Left colon (tissue), 2 donors: Measurements from ENCODE around the gene NOTUM. TPM values are rescaled to one million over a fixed set of nuclear protein-coding genes. Genes with fewer than 3 reads are reported as not detected.
"Not testable (repeated sequence)": the region's sequence is repeated elsewhere in the genome, so short reads cannot be mapped to it uniquely, and the experiment has no call there.

Experiments
- ATAC-seq: fragments of 200-7000 bp; cut with Tn5 transposase; one replicate; pipeline ENCODE4 v1.9.1; 2020; ENCODE audit warnings: mild to moderate bottlenecking, moderate library complexity
- DNase-seq, 2 donors: peaks; one replicate each; pipeline ENCODE4 v3.0.0-alpha.2; 2020
- intact Hi-C, 2 donors: fragments of 100-400 bp; cut with DNase I in 1 of 2; cut with micrococcal nuclease in 1 of 2; formaldehyde crosslinking; loops; one replicate each; pipeline versions ENCODE4 v1.11.2 to v1.14.0; 2022; cut with DNase I, micrococcal nuclease
- total RNA-seq, 2 donors: library from RNA; stranded (reverse); fragmentation: NEBNext Ultra II Directional; extraction: Animal tissue kit (Norgen Biotek cat#: 25700); gene quantifications; one replicate each; pipeline ENCODE4 v1.2.1, GENCODE V29; 2021
- donor health status: DM: no; HTN: no; CAD: no.
- donor health status: DM: yes; HTN: yes; CAD: no.

Gene NOTUM
- total RNA-seq, 2 donors from 2014 or later: not detected

GRCh38 chr17:81918832-81919545 is 42.0 kb downstream of the NOTUM start:
- intact Hi-C loops: no loop called here
- DNase-seq (peak; percentile 82 to 88), ATAC-seq (peak; percentile 82)

DNA sequence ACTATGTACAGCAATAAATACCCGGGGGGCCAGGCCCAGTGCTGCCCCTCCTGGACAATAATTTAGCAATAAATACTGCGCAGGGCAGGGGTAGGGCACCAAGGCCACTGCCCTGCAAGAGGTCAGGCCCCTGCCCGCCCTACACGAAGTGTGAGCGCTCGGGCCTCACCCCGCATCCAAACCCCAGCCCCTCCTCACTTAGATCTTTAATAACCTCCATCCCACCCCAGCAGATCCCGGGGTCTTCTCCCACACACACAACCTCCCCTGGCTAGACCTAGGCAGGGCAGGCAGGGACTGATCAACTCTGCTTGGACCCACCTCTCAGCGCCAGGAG is 42.7 kb downstream of the NOTUM start:
- intact Hi-C loops, DNase-seq: not testable (repeated sequence)
- peak; percentile 18 for ATAC-seq

DNA sequence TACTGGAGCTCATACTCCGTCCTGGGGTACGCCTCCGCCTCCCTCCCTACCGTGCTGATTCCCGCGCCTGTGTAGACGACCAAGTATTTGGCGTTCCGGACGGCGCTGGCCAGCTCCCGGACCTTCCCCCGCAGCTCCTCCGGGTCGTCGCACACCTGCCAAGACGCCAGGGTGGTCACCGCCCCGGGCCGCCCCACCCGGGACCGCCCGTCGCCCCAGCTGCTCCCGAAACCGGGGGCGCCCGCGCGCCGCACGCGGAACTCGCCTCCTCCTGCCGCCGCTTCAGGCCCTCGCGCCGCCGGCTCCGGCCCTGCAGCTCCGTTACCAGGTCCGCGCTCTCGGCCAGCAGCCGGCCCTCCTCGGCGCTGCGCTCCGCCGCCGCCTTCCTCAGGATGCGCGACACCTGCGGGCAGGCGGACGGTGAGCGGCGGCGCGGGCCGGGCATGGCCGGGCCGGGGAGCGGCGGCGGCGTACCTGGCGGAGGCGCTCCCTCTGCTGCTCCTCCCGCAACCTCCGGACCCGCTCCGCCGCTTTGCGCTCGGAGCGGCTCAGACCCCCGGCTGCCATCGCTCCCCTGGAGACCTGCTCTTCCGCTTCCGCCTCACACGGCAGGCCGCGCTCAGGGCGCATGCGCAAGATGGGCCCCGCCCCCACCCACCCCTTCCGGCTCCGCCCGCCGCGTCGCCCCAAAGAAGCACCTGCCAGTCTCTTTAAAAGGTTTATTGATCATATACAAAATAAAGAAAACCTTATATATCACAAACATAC is 43.2 kb downstream of the NOTUM start, which contains the start of gene SIRT7:
Gene SIRT7, minus strand, starts transcription at position 612 of the 768 bp plus-strand sequence. Its CDS starts 45 bp downstream, at position 567.
- DNase-seq (peak; percentile 73 to 82), ATAC-seq (peak; percentile 75)
- intact Hi-C loops: no loop called here

DNA sequence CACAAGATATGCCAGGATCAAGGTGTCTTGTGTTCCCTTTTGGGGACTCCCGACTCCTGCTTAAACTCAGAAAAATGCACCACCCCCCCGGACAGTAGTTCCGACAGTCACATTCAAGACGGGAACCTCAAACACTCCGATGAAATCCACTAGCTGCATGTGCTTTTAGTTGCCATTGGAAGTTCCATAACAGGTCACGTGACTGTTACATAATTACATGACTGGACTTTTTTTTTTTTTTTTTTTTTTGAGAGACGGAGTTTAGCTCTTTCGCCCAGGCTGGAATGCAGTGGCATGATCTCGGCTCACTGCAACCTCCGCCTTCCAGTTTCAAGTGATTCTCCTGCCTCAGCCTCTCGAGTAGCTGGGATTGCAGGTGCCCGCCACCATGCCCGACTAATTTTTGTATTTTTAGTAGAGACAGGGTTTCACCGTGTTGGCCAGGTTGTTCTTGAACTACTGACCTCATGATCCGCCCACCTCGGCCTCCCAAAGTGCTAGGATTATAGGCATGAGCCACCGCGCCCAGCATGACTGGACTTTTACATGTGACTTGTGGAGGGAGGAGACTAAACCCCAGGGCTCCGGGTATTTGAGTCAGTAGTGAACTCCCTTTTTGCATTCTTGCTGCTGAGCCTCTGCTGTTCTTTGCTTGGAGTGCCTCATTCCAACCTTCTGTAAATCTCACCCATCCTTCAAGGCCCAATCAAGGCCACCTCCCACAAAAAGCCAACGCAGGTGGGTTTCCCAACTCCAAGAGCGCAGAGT is 44.6 kb downstream of the NOTUM start:
- DNase-seq (peak; percentile 56 to 73), ATAC-seq (peak; percentile 49)
- intact Hi-C loops: no loop called here

DNA sequence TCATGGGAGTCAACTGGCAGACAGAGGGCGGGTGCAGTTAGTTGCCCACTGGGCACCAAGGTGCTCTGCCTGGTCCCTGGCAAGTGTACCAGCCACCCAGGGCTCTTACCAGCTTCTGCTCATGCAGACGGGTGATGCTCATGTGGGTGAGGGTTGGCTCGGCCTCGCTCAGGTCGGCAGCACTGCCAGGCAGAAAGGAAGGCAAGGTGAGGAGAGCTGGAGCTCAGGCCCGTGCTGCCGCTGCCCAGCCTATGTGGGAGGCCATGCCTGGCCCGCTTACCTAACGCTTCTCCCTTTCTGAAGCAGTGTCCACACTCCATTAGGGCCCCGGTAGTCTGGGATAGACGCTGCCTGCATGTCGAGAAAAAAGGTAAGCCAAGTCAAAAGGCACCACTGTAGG is 45.7 kb downstream of the NOTUM start:
- DNase-seq: no peak
- intact Hi-C loops: no loop called here
- no peak for ATAC-seq

DNA sequence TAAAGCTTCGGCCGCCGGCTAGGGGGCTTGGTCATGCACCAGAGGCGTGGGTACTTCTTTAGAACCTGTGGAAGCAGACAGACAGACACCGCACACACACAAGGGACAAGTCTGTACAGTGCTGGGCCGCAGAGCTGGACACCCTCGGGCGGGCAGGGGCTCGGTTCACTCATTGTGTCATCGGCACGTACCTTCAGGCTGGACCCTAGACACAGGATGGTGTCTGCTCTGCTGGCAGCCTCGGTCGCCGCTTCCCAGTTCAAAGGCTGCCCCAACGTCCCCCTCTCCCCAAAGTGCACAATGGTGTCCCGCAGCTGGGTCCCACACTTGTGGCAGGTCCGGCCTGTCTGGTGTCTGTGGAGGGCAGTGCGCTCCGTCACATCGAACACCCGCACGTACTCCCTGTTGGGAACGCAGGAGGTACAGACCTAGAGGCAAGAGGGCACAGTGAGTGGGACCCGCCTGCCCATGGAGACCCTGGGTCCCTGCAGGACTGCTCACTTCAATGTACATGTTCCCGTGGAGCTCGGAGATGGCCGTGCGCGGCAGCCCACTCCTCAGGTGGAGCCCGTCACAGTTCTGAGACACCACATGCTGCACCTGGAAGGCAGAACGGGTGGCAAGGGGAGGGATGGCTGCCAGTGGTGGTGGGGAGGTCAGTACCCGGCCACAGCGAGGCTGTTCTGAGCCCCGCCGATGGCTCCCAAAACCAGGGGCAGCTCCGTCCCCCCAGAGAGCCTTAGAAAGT is 46.7 kb downstream of the NOTUM start:
- intact Hi-C loops: no loop called here
- ATAC-seq: no peak
- DNase-seq: no peak

- intact Hi-C loops: no loop called here
- DNase-seq (no peak), ATAC-seq (no peak)
These were observed 47.4 kb downstream of the NOTUM start for GRCh38 chr17:81913394-81914102.

- DNase-seq (no peak), ATAC-seq (no peak)
- intact Hi-C loops: no loop called here
These were observed 48.3 kb downstream of the NOTUM start for GRCh38 chr17:81912441-81913309.

GRCh38 chr17:81911969-81912368 is 49.0 kb downstream of the NOTUM start:
- DNase-seq (no peak), ATAC-seq (no peak)
- intact Hi-C loops: no loop called here

- DNase-seq (peak; percentile 95), ATAC-seq (peak; percentile 88)
- intact Hi-C loops: no loop called here
These were observed 49.6 kb downstream of the NOTUM start, which contains the start of gene PCYT2 for GRCh38 chr17:81911277-81911961. TSS of gene PCYT2 (minus strand) at chr17:81911399. CDS start at chr17:81911355, 44 bp downstream.

DNA sequence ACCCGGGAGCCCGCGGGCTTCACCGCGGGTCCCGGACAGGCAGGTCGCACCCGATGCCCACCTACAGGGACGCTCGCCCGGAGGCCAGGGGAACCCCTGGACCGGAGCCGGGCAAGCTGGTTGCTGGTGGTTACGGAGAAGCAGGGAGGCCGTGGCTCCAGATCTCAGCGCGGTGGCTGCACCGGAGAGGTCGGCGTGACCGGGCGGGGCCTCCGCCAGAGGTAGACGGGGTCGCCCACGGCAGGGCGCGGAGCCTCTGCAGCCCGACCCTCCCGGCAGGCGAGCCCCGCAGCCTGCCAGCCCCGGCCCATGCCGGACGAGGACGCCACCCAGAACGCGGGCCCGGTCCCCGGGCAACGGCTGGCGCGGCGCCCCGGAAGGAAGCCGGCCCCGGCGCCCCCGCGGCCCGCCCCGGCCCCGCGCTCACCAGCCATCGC is 50.1 kb downstream of the NOTUM start:
- ATAC-seq (peak; percentile 13), DNase-seq (no peak)
- intact Hi-C loops: no loop called here

DNA sequence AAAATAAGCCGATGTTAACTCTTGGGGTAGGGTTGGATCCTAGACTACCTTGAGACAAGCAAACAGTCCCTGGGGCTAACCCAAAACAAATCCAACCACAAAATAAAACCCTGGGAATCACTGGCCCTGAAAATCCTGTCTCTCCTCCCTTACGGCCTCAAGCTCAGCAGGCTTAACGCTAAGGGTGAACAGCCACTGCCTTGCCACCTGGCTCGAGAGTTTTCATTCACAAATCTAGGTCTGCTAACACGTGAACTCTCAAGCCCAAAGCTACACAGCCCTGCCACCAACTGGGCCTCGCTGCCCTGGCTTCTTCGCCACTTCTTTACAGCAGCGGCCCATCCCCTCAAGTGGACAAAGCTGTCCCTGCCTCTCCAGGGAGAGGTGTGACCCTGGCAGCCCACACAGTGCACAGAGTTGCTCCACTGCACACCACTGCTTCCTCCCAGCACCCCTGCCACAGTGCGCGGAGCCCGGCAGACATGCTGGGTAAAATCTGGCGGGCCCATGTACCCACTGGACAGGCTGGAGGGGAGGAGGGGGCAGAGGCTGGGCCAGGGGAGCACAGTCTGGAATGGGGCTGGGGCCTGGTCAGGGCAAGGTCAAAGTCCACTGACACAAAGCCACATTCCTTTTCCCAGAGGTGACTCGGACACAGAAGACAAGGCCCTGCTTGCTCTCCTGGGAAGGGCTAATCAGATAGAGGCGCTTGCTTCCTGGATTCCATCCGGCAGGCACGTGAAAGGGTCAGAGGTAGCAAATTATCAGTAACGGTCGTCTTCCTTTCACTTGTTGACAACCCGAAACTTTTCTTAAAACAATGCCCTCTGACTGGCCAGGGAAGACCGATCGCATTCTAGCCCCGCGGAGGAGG is 50.8 kb downstream of the NOTUM start:
- peak; percentile 60 for ATAC-seq
- intact Hi-C loops: no loop called here

GRCh38 chr17:81909231-81909630 is 51.8 kb downstream of the NOTUM start:
- DNase-seq: no peak

More for the DNA sequence above, 50.8 kb downstream of the NOTUM start:
- peak; percentile 43 to 69 for DNase-seq

GRCh38 chr17:81908793-81909192 is 52.2 kb downstream of the NOTUM start:
- no peak for DNase-seq
- intact Hi-C loops: no loop called here
- no peak for ATAC-seq

More at GRCh38 chr17:81909231-81909630, 51.8 kb downstream of the NOTUM start:
- ATAC-seq: no peak
- intact Hi-C loops: no loop called here

- ATAC-seq (no peak), DNase-seq (no peak)
- intact Hi-C loops: no loop called here
These were observed 53.5 kb downstream of the NOTUM start for GRCh38 chr17:81907219-81908145.
